ENCODE measurements around the gene PSMD14. TPM values are rescaled to one million over a fixed set of nuclear protein-coding genes. Genes with fewer than 3 reads are reported as not detected.

The PSMD14 gene
- total and polyA plus RNA-seq, 2 donors (not counting 1 experiment from before 2014, with no cell fraction given) = 7.4 to 27.0 TPM

DNA sequence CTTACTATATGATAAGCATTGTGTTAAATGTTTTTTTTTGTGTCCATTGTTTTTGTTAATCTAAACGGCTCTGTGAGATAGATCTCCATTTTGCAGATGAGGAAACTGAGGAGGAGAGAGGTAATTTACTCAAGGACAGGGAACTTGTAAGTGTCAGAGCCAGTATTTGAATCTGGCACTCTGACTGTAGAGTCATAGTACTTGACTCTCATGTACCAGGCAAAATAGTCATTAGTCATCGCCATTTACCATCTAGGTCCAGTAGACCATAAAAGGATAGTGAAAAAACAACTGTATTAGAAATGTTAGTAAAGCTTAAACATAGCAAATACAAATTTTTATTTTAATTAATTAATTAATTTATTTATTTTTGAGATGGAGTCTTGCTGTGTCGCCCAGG, 4.8 kb downstream of the PSMD14 start:
- CTCF ChIA-PET = no interaction called here
- POLR2A ChIA-PET = no interaction called here
- Histone ChIP-seq H3K9ac (ENCODE audit: low read length) (no peak overlapping the region), H2AFZ (ENCODE audit: insufficient read depth, low read depth, low read length, poor library complexity, severe bottlenecking) (no peak overlapping the region), H3K4me1 (ENCODE audit: control insufficient read depth in 2 of 2, insufficient read depth in 2 of 2, low read length in 2 of 2) (peaks cover 11 to 12% of the 10 kb centered on the region in 2 donors), H3K27ac (ENCODE audit: low read length in 2 of 2) (no peak overlapping the region), H3K9me3 (ENCODE audit: control extremely low read depth in 1 of 3, control insufficient read depth in 2 of 3, insufficient read depth in 1 of 3, low read length in 2 of 3) (no peaks in the 10 kb centered on the region), H3K4me2 (replicated peaks; ENCODE audit: low read depth, low read length, poor library complexity, severe bottlenecking) (no peak overlapping the region), H3K4me3 (ENCODE audit: control extremely low read depth in 1 of 5, extremely low read depth in 1 of 5, insufficient read depth in 1 of 5, low read depth in 2 of 5, low read length in 4 of 5) (no peak overlapping the region), H4K20me1 (ENCODE audit: control insufficient read depth, insufficient read depth, low read length, poor library complexity, severe bottlenecking) (no peaks in the 10 kb centered on the region), H3K27me3 (replicated peaks in 1 of 4; ENCODE audit: control extremely low read depth in 1 of 4, control insufficient read depth in 3 of 4, insufficient read depth in 4 of 4, low read length in 3 of 4) (no peaks in the 10 kb centered on the region), H3K79me2 (ENCODE audit: control insufficient read depth, insufficient read depth, low read length) (peaks cover 75% of the 10 kb centered on the region), H3K36me3 (replicated peaks in 1 of 2; ENCODE audit: control extremely low read depth in 1 of 2, control insufficient read depth in 1 of 2, extremely low read depth in 1 of 2, insufficient read depth in 2 of 2, low read length in 1 of 2) (no peaks in the 10 kb centered on the region)
- peaks cover 35% of the 10 kb centered on the region for H3K4me1 Mint-ChIP-seq
- H3K27ac Mint-ChIP-seq = no peak overlapping the region
- no peak for ATAC-seq (ENCODE audit: low read depth)
- intact Hi-C loops (cut with micrococcal nuclease) = no loop called here
- no peaks in the 10 kb centered on the region for H3K27me3 Mint-ChIP-seq
- TF ChIP-seq, protein P1, sequence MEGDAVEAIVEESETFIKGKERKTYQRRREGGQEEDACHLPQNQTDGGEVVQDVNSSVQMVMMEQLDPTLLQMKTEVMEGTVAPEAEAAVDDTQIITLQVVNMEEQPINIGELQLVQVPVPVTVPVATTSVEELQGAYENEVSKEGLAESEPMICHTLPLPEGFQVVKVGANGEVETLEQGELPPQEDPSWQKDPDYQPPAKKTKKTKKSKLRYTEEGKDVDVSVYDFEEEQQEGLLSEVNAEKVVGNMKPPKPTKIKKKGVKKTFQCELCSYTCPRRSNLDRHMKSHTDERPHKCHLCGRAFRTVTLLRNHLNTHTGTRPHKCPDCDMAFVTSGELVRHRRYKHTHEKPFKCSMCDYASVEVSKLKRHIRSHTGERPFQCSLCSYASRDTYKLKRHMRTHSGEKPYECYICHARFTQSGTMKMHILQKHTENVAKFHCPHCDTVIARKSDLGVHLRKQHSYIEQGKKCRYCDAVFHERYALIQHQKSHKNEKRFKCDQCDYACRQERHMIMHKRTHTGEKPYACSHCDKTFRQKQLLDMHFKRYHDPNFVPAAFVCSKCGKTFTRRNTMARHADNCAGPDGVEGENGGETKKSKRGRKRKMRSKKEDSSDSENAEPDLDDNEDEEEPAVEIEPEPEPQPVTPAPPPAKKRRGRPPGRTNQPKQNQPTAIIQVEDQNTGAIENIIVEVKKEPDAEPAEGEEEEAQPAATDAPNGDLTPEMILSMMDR (IDR thresholded peaks at IDR 0.05) = no peak
- no peak for TF ChIP-seq EZH2 (IDR thresholded peaks at IDR 0.05; ENCODE audit: borderline replicate concordance, insufficient read depth, low read depth, low read length, poor library complexity, severe bottlenecking)
- no peak for DNase-seq
- H3K4me3 Mint-ChIP-seq = no peak overlapping the region
- WGBS (ENCODE audit: insufficient coverage) = no CpG with 5 or more reads among the region's 3 CpGs
- no peaks in the 10 kb centered on the region for H3K9me3 Mint-ChIP-seq (ENCODE audit: insufficient read depth)

DNA sequence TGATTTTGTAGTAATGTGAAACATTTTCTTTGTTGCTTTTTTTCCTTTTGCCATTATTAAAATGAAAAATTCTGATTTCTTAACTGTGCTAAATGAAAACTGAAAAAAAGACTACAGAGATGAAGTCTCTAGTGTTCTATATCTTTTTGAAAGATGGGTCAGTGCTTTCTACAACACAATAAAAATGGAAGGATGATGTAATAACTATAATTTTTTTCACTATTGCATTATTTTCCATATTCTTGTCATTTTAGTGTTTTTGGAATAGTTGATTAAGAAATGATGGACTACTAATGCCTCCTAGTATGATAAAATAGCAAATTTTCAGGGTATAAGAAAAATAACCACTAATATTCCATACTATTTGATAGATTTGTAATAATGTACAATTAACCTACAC, 7.2 kb downstream of the PSMD14 start:
- H4K20me1 ChIP-seq (ENCODE audit: control insufficient read depth, insufficient read depth, low read length, poor library complexity, severe bottlenecking) = no peaks in the 10 kb centered on the region
- Mint-ChIP-seq H3K4me3 (no peak overlapping the region), H3K4me1 (peaks cover 14% of the 10 kb centered on the region), H3K27me3 (no peaks in the 10 kb centered on the region), H3K27ac (no peak overlapping the region), H3K9me3 (ENCODE audit: insufficient read depth) (no peaks in the 10 kb centered on the region)
- CTCF ChIA-PET = no interaction called here
- H3K27me3 ChIP-seq (replicated peaks in 1 of 4; ENCODE audit: control extremely low read depth in 1 of 4, control insufficient read depth in 3 of 4, insufficient read depth in 4 of 4, low read length in 3 of 4) = no peaks in the 10 kb centered on the region
- DNase-seq (no peak), ATAC-seq (ENCODE audit: low read depth) (no peak)
- POLR2A ChIA-PET = no interaction called here
- H3K79me2 ChIP-seq (ENCODE audit: control insufficient read depth, insufficient read depth, low read length) = peaks cover 52% of the 10 kb centered on the region
- intact Hi-C loops (cut with micrococcal nuclease) = no loop called here
- H3K9me3 ChIP-seq (ENCODE audit: control extremely low read depth in 1 of 3, control insufficient read depth in 2 of 3, insufficient read depth in 1 of 3, low read length in 2 of 3) = no peaks in the 10 kb centered on the region
- H3K36me3 ChIP-seq (replicated peaks in 1 of 2; ENCODE audit: control extremely low read depth in 1 of 2, control insufficient read depth in 1 of 2, extremely low read depth in 1 of 2, insufficient read depth in 2 of 2, low read length in 1 of 2) = no peaks in the 10 kb centered on the region
- H3K4me3 ChIP-seq (ENCODE audit: control extremely low read depth in 1 of 5, extremely low read depth in 1 of 5, insufficient read depth in 1 of 5, low read depth in 2 of 5, low read length in 4 of 5) = no peak overlapping the region
- H3K27ac ChIP-seq (ENCODE audit: low read length in 2 of 2) = no peak overlapping the region
- H3K9ac ChIP-seq (ENCODE audit: low read length) = no peak overlapping the region
- no peak for TF ChIP-seq EZH2 (IDR thresholded peaks at IDR 0.05; ENCODE audit: borderline replicate concordance, insufficient read depth, low read depth, low read length, poor library complexity, severe bottlenecking)
- TF ChIP-seq, protein P1 (IDR thresholded peaks at IDR 0.05) = no peak
- no peak overlapping the region for H3K4me2 ChIP-seq (replicated peaks; ENCODE audit: low read depth, low read length, poor library complexity, severe bottlenecking)
- no peak overlapping the region for H2AFZ ChIP-seq (ENCODE audit: insufficient read depth, low read depth, low read length, poor library complexity, severe bottlenecking)
- H3K4me1 ChIP-seq (ENCODE audit: control insufficient read depth in 2 of 2, insufficient read depth in 2 of 2, low read length in 2 of 2) = no peaks in the 10 kb centered on the region

All from B cell (primary cell).